Prostate gland (tissue), 2 donors: Measurements from ENCODE around the gene EIF2B1.

Source experiments
- CTCF ChIP-seq, 4 experiments: fragments of 200-600 bp in 2 of 4; fragments of 450-650 bp in 2 of 4; sonication (generic) in 2 of 4; IDR thresholded peaks; 1 replicate in 3 of 4; 2 replicates in 1 of 4; pipeline ENCODE4 v1.5.1; 2016 to 2019; ENCODE audit warnings: antibody characterized with exemption in 4 of 4, mild to moderate bottlenecking in 2 of 4, moderate library complexity in 2 of 4
- POLR2A ChIP-seq: fragments of 450-650 bp; IDR thresholded peaks from one replicate; pipeline ENCODE4 v1.6.1; 2016; ENCODE audit warnings: antibody characterized with exemption, mild to moderate bottlenecking

GRCh38 chr12:123576611-123577010 lies 56.9 kb downstream of the EIF2B1 start:
- TF ChIP-seq CTCF (IDR thresholded peaks at IDR 0.05): no peak
- no peak for TF ChIP-seq POLR2A
